ENCODE data around the gene NEURL2.
"Not testable (repeated sequence)": the region's sequence is repeated elsewhere in the genome, so short reads cannot be mapped to it uniquely, and the experiment has no call there.

Gene NEURL2

DNA sequence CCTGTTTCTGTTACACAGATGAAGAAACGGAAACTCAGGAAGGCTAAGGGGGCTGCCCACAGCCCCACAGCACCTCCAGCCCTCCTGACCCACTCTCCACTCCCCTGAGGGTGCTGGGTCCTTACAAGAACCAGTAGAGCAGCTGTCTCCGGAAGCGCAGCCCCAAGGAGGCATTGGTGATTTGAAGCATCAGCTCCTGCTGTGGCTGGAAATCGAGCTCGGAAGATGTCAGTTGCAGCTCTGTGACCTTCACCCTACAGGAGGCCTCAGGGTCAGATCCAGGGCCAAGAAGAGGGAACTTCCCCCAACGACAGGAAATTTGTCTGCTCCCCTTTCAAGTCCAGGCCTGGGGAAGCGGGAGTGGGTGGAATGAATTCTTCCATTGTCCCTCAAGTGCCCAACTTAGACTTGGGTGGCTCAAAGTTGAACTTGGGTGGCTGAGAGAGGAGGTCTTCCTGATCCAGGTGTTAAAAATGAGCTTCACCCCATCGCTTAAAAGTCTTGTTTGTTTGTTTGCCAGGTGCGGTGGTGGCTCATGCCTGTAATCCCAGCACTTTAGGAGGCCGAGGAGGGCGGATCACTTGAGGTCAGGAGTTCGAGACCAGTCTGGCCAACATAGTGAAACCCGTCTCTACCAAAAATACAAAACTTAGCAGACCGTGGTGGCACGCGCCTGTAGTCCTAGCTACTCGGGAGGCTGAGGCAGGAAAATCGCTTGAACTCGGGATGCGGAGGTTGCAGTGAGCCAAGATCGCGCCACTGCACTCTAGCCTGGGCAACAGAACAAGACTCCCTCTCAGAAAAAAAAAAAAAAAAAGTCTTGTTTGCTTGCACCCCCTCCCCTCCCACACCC, 19.0 kb upstream of the NEURL2 start:
- Histone ChIP-seq H3K4me1 (ENCODE audit: control insufficient read depth, insufficient read depth, low read length, poor library complexity, severe bottlenecking) (peaks cover 14% of the 10 kb centered on the region), H3K27ac (ENCODE audit: insufficient read depth, low read length, poor library complexity, severe bottlenecking) (no peak overlapping the region), H3K27me3 (replicated peaks; ENCODE audit: control insufficient read depth, insufficient read depth, low read length, poor library complexity, severe bottlenecking) (no peaks in the 10 kb centered on the region), H3K4me3 (ENCODE audit: insufficient read depth, low read depth, low read length, poor library complexity, severe bottlenecking) (no peak overlapping the region), H3K36me3 (ENCODE audit: control insufficient read depth, insufficient read depth, low read length) (no peaks in the 10 kb centered on the region), H3K9me3 (ENCODE audit: control insufficient read depth, low read length) (no peaks in the 10 kb centered on the region)
- no peak for DNase-seq

DNA sequence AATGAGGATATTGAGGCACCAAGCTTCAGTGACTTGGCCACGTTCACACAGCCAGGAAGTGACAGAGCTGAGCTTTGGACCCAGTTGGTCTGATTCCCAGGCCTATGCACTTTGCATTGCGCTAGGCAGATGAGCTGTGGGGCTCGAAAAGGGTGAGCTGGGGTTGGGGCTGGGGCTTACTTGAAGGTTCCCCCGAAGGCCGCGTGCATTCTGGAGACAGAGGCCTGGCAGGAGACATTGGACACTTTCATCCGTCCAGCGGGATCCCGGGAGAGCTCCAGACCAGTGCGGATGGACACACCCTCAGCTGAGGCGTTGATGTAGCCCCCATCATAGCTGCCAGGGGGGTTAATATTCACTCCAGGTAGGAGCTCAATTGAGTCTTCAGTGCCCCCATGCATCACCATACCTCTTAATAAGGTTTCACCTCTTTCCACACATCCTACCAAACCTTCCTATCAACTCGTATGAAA, 18.4 kb upstream of the NEURL2 start:
- Histone ChIP-seq H3K4me3 (ENCODE audit: insufficient read depth, low read depth, low read length, poor library complexity, severe bottlenecking) (no peak overlapping the region), H3K4me1 (ENCODE audit: control insufficient read depth, insufficient read depth, low read length, poor library complexity, severe bottlenecking) (peaks cover 14% of the 10 kb centered on the region), H3K9me3 (ENCODE audit: control insufficient read depth, low read length) (no peaks in the 10 kb centered on the region), H3K27ac (ENCODE audit: insufficient read depth, low read length, poor library complexity, severe bottlenecking) (no peak overlapping the region), H3K36me3 (ENCODE audit: control insufficient read depth, insufficient read depth, low read length) (no peaks in the 10 kb centered on the region), H3K27me3 (replicated peaks; ENCODE audit: control insufficient read depth, insufficient read depth, low read length, poor library complexity, severe bottlenecking) (no peaks in the 10 kb centered on the region)
- DNase-seq = no peak

DNA sequence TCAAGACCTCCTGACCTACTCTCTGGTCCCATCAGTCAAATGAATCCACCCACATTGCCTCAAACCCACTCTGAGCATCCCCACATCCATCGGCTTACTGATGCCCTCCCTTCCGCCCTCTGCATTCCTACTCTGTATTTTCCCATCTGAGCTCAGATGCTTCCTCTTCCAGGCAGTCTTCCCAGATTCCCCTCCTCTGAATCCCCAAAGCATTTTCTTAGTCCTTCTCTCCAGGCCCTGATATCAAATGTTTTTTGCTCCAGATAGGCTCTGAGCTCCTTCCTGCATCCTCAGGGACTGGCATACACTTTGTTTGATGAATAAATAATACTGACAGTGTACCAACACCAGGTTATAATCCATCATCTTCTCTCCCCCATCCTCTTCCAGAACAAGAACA, 17.1 kb upstream of the NEURL2 start:
- no peak overlapping the region for H3K4me3 ChIP-seq (ENCODE audit: insufficient read depth, low read depth, low read length, poor library complexity, severe bottlenecking)
- H3K4me1 ChIP-seq (ENCODE audit: control insufficient read depth, insufficient read depth, low read length, poor library complexity, severe bottlenecking) = peaks cover 14% of the 10 kb centered on the region
- no peak for DNase-seq
- H3K36me3 ChIP-seq (ENCODE audit: control insufficient read depth, insufficient read depth, low read length) = no peaks in the 10 kb centered on the region
- H3K27ac ChIP-seq (ENCODE audit: insufficient read depth, low read length, poor library complexity, severe bottlenecking) = no peak overlapping the region
- no peaks in the 10 kb centered on the region for H3K9me3 ChIP-seq (ENCODE audit: control insufficient read depth, low read length)
- no peaks in the 10 kb centered on the region for H3K27me3 ChIP-seq (replicated peaks; ENCODE audit: control insufficient read depth, insufficient read depth, low read length, poor library complexity, severe bottlenecking)

DNA sequence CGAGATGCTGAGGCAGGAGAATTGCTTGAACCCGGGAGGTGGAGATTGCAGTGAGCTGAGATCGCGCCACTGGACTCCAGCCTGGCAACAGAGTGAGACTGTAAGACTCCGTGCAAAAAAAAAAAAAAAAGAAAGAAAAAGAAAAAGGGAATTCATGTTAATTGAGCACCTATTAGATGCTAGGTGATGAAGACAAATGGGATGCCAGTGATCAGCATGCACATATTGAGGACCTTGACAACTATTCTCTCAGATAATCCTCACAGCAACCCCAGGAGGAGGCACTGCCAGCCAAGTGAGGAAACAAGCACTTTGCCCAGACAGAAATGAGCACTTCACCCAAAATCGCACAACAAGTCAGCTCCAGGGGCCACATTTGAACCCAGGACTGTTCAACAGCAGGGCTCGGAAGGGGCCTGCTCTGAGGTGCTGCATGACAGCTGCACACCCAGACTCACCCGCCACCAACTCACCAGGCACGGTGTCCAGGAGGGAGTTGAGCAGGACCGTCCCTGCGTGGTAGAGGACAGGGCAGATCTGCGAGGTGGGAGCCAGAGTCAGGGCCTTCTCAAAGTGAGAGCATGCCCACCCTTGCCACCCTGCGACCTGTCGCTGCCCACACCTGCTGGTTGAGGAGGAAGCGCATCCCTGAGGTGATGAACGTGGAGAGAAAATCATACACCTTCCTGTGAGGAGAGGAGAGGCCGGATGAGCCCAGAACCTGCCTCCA, 16.4 kb upstream of the NEURL2 start:
- Histone ChIP-seq H3K27me3 (replicated peaks; ENCODE audit: control insufficient read depth, insufficient read depth, low read length, poor library complexity, severe bottlenecking) (no peaks in the 10 kb centered on the region), H3K4me1 (ENCODE audit: control insufficient read depth, insufficient read depth, low read length, poor library complexity, severe bottlenecking) (peaks cover 13% of the 10 kb centered on the region), H3K27ac (ENCODE audit: insufficient read depth, low read length, poor library complexity, severe bottlenecking) (no peak overlapping the region), H3K9me3 (ENCODE audit: control insufficient read depth, low read length) (no peaks in the 10 kb centered on the region), H3K4me3 (ENCODE audit: insufficient read depth, low read depth, low read length, poor library complexity, severe bottlenecking) (no peak overlapping the region), H3K36me3 (ENCODE audit: control insufficient read depth, insufficient read depth, low read length) (no peaks in the 10 kb centered on the region)
- no peak for DNase-seq

DNA sequence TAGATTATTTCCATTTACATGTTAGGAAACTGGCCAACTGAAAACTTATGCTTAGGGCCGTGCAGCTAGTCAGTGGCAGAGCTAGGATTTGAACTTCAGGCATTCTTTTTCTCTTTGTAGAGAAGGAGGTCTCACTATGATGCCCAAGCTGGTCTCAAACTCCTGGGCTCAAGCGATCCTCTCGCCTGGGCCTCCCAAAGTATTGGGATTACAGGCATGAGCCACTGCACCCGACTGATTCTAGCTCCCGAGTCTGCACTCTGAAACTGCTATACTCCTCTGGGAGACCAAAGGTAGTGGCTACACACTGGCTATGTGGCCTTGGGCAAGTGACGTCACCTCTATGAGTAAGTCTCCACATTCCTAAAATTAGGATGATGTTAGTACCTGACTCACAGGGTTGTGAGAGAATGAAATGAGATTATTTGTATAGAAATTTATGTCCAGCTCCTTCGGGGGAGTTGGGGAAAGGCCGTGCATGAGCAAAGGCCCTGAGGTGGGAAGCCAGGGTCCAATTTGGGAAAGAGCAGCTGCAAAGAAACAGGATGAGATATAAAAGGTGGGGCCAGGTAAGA, 14.6 kb upstream of the NEURL2 start:
- H3K27me3 ChIP-seq (replicated peaks; ENCODE audit: control insufficient read depth, insufficient read depth, low read length, poor library complexity, severe bottlenecking) = no peaks in the 10 kb centered on the region
- no peaks in the 10 kb centered on the region for H3K36me3 ChIP-seq (ENCODE audit: control insufficient read depth, insufficient read depth, low read length)
- no peak overlapping the region for H3K4me3 ChIP-seq (ENCODE audit: insufficient read depth, low read depth, low read length, poor library complexity, severe bottlenecking)
- H3K4me1 ChIP-seq (ENCODE audit: control insufficient read depth, insufficient read depth, low read length, poor library complexity, severe bottlenecking) = no peaks in the 10 kb centered on the region
- no peak for DNase-seq
- no peaks in the 10 kb centered on the region for H3K9me3 ChIP-seq (ENCODE audit: control insufficient read depth, low read length)
- H3K27ac ChIP-seq (ENCODE audit: insufficient read depth, low read length, poor library complexity, severe bottlenecking) = no peak overlapping the region

DNA sequence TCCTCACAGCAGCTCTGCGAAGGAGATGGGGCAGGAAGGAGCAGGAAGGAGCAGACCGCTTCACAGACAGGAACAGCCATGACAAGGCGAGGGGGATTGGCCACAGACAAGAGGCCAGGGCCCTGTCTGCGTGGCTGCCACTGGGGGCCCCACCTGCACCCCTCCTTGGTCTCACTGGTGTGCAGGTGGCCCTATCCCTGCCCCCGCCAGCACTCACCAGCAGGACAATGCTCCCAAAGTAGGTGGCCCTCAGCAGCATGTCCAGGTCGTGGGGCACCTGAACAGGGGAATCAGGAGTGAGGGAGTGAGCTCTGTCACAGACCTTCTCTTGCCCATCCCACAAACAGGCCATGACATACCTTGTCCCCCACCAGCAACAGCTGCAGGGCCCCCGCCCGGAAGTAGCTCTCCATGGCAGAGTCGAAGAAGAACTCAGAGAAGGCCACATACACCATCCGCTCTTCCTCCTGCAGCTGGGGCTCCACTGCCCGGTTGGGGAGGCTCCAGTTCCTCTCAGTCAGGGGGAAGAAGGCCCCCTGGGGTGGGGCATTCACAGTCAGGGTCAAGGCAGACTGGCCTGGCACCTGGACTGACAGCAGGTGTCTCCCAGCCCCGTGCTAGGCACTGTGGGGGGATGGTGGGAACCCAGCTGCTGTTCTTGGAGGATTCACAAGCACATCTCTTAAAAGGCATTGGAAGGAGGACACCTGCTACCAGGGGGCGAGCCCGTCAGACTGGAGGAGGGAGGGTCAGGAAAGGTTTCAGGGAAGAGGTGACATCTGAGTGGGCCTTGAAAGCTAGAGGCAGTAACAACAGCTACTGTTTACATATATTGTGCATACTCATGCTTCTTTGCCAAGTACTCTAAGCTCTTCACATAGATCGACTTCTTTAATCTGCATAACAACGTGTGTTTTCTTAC, 13.8 kb upstream of the NEURL2 start:
- Histone ChIP-seq H3K4me3 (ENCODE audit: insufficient read depth, low read depth, low read length, poor library complexity, severe bottlenecking) (no peak overlapping the region), H3K4me1 (ENCODE audit: control insufficient read depth, insufficient read depth, low read length, poor library complexity, severe bottlenecking) (no peaks in the 10 kb centered on the region), H3K27me3 (replicated peaks; ENCODE audit: control insufficient read depth, insufficient read depth, low read length, poor library complexity, severe bottlenecking) (no peaks in the 10 kb centered on the region), H3K27ac (ENCODE audit: insufficient read depth, low read length, poor library complexity, severe bottlenecking) (no peak overlapping the region), H3K9me3 (ENCODE audit: control insufficient read depth, low read length) (no peaks in the 10 kb centered on the region), H3K36me3 (ENCODE audit: control insufficient read depth, insufficient read depth, low read length) (no peaks in the 10 kb centered on the region)
- DNase-seq = no peak

DNA sequence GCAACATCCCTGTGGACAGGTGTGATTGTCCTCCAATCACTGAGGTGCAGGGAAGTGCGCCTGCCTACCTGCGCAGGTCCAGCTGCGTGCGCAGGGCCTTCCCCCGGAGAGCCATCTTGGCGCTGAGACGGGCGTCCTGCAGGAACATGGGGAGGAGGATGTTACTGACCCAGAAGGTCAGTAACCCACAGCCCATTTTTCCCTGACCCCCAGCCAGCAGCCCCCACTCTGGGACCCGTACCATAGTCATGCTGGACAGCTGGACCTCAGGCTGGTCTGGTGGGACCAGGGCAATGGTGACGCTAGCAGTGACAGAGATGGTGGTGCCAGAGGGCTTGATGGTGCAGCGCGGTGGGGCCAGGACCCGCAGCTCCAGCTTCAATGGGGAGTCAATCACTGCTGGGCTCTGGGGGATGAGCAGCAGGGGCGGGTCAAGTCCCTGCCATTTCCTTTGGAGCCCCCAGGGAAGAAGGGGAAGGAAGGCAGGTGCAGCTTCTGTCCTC, 11.2 kb upstream of the NEURL2 start:
- H3K4me3 ChIP-seq (ENCODE audit: insufficient read depth, low read depth, low read length, poor library complexity, severe bottlenecking) = no peak overlapping the region
- no peaks in the 10 kb centered on the region for H3K4me1 ChIP-seq (ENCODE audit: control insufficient read depth, insufficient read depth, low read length, poor library complexity, severe bottlenecking)
- no peak for DNase-seq
- no peaks in the 10 kb centered on the region for H3K9me3 ChIP-seq (ENCODE audit: control insufficient read depth, low read length)
- H3K36me3 ChIP-seq (ENCODE audit: control insufficient read depth, insufficient read depth, low read length) = peaks cover 17% of the 10 kb centered on the region
- no peaks in the 10 kb centered on the region for H3K27me3 ChIP-seq (replicated peaks; ENCODE audit: control insufficient read depth, insufficient read depth, low read length, poor library complexity, severe bottlenecking)
- H3K27ac ChIP-seq (ENCODE audit: insufficient read depth, low read length, poor library complexity, severe bottlenecking) = no peak overlapping the region

DNA sequence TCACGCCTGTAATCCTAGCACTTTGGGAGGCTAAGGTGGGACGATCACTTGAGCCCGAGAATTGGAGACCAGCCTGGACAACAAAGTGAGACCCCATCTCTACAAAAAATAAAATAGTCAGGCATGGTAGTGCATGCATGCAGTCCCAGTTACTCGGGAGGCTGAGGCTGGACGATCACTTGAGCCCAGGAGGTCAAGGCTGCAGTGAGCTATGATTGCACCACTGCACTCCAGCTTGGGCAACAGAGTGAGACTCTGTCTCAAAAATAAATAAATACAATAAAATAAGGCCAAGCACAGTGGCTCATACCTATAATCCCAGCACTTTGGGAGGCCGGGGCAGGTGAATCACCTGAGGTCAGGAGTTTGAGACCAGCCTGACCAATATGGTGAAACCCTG, 10.3 kb upstream of the NEURL2 start:
- H3K4me3 ChIP-seq (ENCODE audit: insufficient read depth, low read depth, low read length, poor library complexity, severe bottlenecking); H3K9me3 ChIP-seq (ENCODE audit: control insufficient read depth, low read length); DNase-seq; H3K27me3 ChIP-seq (replicated peaks; ENCODE audit: control insufficient read depth, insufficient read depth, low read length, poor library complexity, severe bottlenecking); H3K4me1 ChIP-seq (ENCODE audit: control insufficient read depth, insufficient read depth, low read length, poor library complexity, severe bottlenecking); H3K27ac ChIP-seq (ENCODE audit: insufficient read depth, low read length, poor library complexity, severe bottlenecking): not testable (repeated sequence)
- H3K36me3 ChIP-seq (ENCODE audit: control insufficient read depth, insufficient read depth, low read length) = peaks cover 23% of the 10 kb centered on the region

DNA sequence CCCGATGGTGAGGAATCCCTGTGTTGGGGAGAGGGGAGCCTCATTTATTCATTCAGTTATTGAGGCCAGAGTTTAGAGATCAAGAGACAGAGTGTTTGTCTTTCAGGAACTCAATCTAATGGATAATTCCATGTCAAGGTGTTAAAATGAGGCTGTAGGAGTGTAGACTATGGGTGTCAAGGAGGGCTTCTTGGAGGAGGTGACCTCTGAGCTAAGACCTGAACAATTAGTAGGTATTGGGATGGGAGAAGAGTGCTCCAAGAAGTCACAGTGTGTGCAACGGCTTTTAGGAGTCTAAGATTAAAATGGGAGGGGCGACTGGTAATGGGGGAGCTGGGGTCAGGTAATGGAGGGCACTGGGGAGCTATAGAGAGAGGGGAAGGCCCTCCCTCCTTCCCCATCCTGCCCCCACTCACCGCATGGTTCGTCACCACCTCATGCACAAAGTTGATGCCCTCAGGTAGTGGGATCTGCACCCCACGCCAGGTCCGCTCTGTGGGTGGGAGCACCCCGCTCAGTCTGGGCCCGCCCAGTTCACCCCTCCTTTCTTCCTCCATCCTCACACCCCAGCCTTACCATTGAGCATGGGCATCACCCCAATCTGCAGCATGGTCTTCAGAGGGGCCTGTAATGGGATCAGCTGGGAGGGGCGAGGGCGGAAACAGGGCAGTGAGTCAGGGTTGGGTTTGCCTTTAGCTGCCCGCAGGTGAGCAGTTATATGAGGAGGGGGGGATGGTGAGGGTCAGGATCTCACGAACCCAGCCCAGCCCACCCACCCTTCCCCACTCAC, 8.2 kb upstream of the NEURL2 start:
- H3K27me3 ChIP-seq (replicated peaks; ENCODE audit: control insufficient read depth, insufficient read depth, low read length, poor library complexity, severe bottlenecking) = no peaks in the 10 kb centered on the region
- H3K4me1 ChIP-seq (ENCODE audit: control insufficient read depth, insufficient read depth, low read length, poor library complexity, severe bottlenecking) = no peaks in the 10 kb centered on the region
- no peak overlapping the region for H3K4me3 ChIP-seq (ENCODE audit: insufficient read depth, low read depth, low read length, poor library complexity, severe bottlenecking)
- no peaks in the 10 kb centered on the region for H3K9me3 ChIP-seq (ENCODE audit: control insufficient read depth, low read length)
- no peak overlapping the region for H3K27ac ChIP-seq (ENCODE audit: insufficient read depth, low read length, poor library complexity, severe bottlenecking)
- H3K36me3 ChIP-seq (ENCODE audit: control insufficient read depth, insufficient read depth, low read length) = peaks cover 30% of the 10 kb centered on the region
- no peak for DNase-seq

All from effector memory CD4-positive, alpha-beta T cell (primary cell).